Fibroblast of lung (primary cell): Measurements from ENCODE around the gene TUBB8. TPM values are rescaled to one million over a fixed set of nuclear protein-coding genes. Genes with fewer than 3 reads are reported as not detected.

ENCODE experiments used
- DNase-seq, 2 donors: peaks; one replicate each; pipeline versions ENCODE4 v3.0.0 to v3.0.0-alpha.2; 2010; ENCODE audit warnings: low read depth in 2 of 2
- H2AFZ ChIP-seq: 2 replicates; pipeline ENCODE4 v1.5.1; 2012; ENCODE audit warnings: low read length, control low read depth, inconsistent platforms
- H3K27ac ChIP-seq: 2 replicates; pipeline ENCODE4 v1.5.1; 2011; ENCODE audit warnings: low read length, control low read depth; ENCODE audit not compliant: insufficient read depth
- H3K27me3 ChIP-seq: 2 replicates; pipeline ENCODE4 v1.5.1; 2011; ENCODE audit warnings: mild to moderate bottlenecking, low read length; ENCODE audit not compliant: control insufficient read depth, insufficient read depth
- H3K36me3 ChIP-seq: 2 replicates; pipeline ENCODE4 v1.5.1; 2011; ENCODE audit warnings: low read length; ENCODE audit not compliant: control insufficient read depth, insufficient read depth
- H3K4me1 ChIP-seq: 2 replicates; pipeline ENCODE4 v1.5.1; 2011; ENCODE audit warnings: low read length; ENCODE audit not compliant: control insufficient read depth, insufficient read depth; ENCODE audit errors: extremely low read depth
- H3K4me2 ChIP-seq: 2 replicates; pipeline ENCODE4 v1.5.1; 2011; ENCODE audit warnings: low read length, control low read depth; ENCODE audit not compliant: insufficient read depth; ENCODE audit errors: extremely low read depth
- H3K4me3 ChIP-seq, 4 experiments: fragments of 200-600 bp in 1 of 4; sonication (generic) in 1 of 4; replicated peaks in 1 of 4; 2 replicates each; pipeline ENCODE4 v1.5.1; 2011 to 2016; ENCODE audit warnings: low read length in 4 of 4, low read depth in 3 of 4, mild to moderate bottlenecking in 3 of 4, control low read depth in 2 of 4, inconsistent platforms in 1 of 4, mixed read lengths in 1 of 4; ENCODE audit not compliant: insufficient read depth in 1 of 4; ENCODE audit errors: control extremely low read depth in 1 of 4
- H3K79me2 ChIP-seq: 2 replicates; pipeline ENCODE4 v1.5.1; 2012; ENCODE audit warnings: mild to moderate bottlenecking, low read length, inconsistent platforms; ENCODE audit not compliant: control insufficient read depth, insufficient read depth
- H3K9ac ChIP-seq: 2 replicates; pipeline ENCODE4 v1.5.1; 2011; ENCODE audit warnings: mild to moderate bottlenecking, low read length, control low read depth; ENCODE audit not compliant: insufficient read depth
- H3K9me3 ChIP-seq: 2 replicates; pipeline ENCODE4 v1.5.1; 2012; ENCODE audit warnings: low read depth, low read length; ENCODE audit not compliant: control insufficient read depth, insufficient read depth
- H4K20me1 ChIP-seq: 2 replicates; pipeline ENCODE4 v1.5.1; 2011; ENCODE audit warnings: low read length; ENCODE audit not compliant: control insufficient read depth, insufficient read depth; ENCODE audit errors: extremely low read depth
- CTCF ChIP-seq, 2 donors: IDR thresholded peaks in 1 of 2; conservative IDR thresholded peaks in 1 of 2; 1 replicate in 1 of 2; 2 replicates in 1 of 2; pipeline ENCODE4 v1.5.1; 2011 to 2012; ENCODE audit warnings: low read length in 2 of 2, control low read depth in 1 of 2, inconsistent platforms in 1 of 2, low read depth in 1 of 2, mild to moderate bottlenecking in 1 of 2
- EZH2 ChIP-seq: IDR thresholded peaks from 2 replicates; pipeline ENCODE4 v1.5.1; 2012; ENCODE audit warnings: low read length, control low read depth, mild to moderate bottlenecking; ENCODE audit errors: missing control alignments
- polyA plus RNA-seq, 2 donors: library from polyadenylated mRNA; depleted of rRNA in 1 of 2; stranded (reverse) in 1 of 2; unstranded in 1 of 2; fragments of >200 nt; gene quantifications; 2 replicates each; pipeline ENCODE4 v1.2.1, GENCODE V29; 2011 to 2012; ENCODE audit warnings: missing spikeins in 1 of 2
- total RNA-seq: library from RNA; depleted of rRNA; stranded (reverse); fragments of >200 nt; gene quantifications from 2 replicates; pipeline ENCODE4 v1.2.1, GENCODE V29; 2014

The TUBB8 gene
- total and polyA plus RNA-seq, 2 donors (not counting 1 experiment from before 2014, with no cell fraction given): not detected

- Histone ChIP-seq H3K9me3 (no peaks in the 10 kb centered on the region), H3K9ac (no peak overlapping the region), H3K27me3 (peaks cover 3% of the 10 kb centered on the region), H3K36me3 (no peaks in the 10 kb centered on the region), H2AFZ (no peak overlapping the region), H3K4me3 (no peak overlapping the region), H3K79me2 (no peaks in the 10 kb centered on the region), H3K4me2 (no peak overlapping the region), H3K27ac (no peak overlapping the region), H3K4me1 (no peaks in the 10 kb centered on the region), H4K20me1 (no peaks in the 10 kb centered on the region)
- no peak for DNase-seq
- TF ChIP-seq CTCF (conservative IDR thresholded peaks at IDR 0.05 in 1 of 2, IDR thresholded peaks at IDR 0.05 in 1 of 2; ENCODE audit: low read depth in 1 of 2, low read length in 2 of 2): no peak
- no peak for TF ChIP-seq EZH2
Observed at GRCh38 chr10:85044-85443, 35.9 kb upstream of the TUBB8 start.

- no peaks in the 10 kb centered on the region for H3K9me3 ChIP-seq
- no peaks in the 10 kb centered on the region for H3K79me2 ChIP-seq
- H3K36me3 ChIP-seq: no peaks in the 10 kb centered on the region
- H3K4me1 ChIP-seq: no peaks in the 10 kb centered on the region
- H4K20me1 ChIP-seq: no peaks in the 10 kb centered on the region
- no peak overlapping the region for H3K4me2 ChIP-seq
- H2AFZ ChIP-seq: no peak overlapping the region
- no peak overlapping the region for H3K27ac ChIP-seq
- no peak for TF ChIP-seq CTCF (conservative IDR thresholded peaks at IDR 0.05 in 1 of 2, IDR thresholded peaks at IDR 0.05 in 1 of 2; ENCODE audit: low read depth in 1 of 2, low read length in 2 of 2)
- TF ChIP-seq EZH2: no peak
- no peak for DNase-seq
- H3K9ac ChIP-seq: no peak overlapping the region
- no peak overlapping the region for H3K4me3 ChIP-seq
- peaks cover 12% of the 10 kb centered on the region for H3K27me3 ChIP-seq
Observed at GRCh38 chr10:83930-84530, 34.9 kb upstream of the TUBB8 start.

GRCh38 chr10:80477-81105 lies 31.5 kb upstream of the TUBB8 start:
- Histone ChIP-seq H3K27ac (no peak overlapping the region), H3K9me3 (no peaks in the 10 kb centered on the region), H3K79me2 (no peaks in the 10 kb centered on the region), H4K20me1 (no peaks in the 10 kb centered on the region), H3K4me2 (no peak overlapping the region), H3K36me3 (no peaks in the 10 kb centered on the region), H3K27me3 (peaks cover 9% of the 10 kb centered on the region), H3K4me3 (no peak overlapping the region), H3K9ac (no peak overlapping the region), H3K4me1 (no peaks in the 10 kb centered on the region), H2AFZ (no peak overlapping the region)
- TF ChIP-seq EZH2: no peak
- TF ChIP-seq CTCF (conservative IDR thresholded peaks at IDR 0.05 in 1 of 2, IDR thresholded peaks at IDR 0.05 in 1 of 2; ENCODE audit: low read depth in 1 of 2, low read length in 2 of 2): no peak
- DNase-seq: no peak
